CD8-positive, alpha-beta memory T cell (primary cell): ENCODE measurements around the gene IQGAP1. TPM values are rescaled to one million over a fixed set of nuclear protein-coding genes. Genes with fewer than 3 reads are reported as not detected.
A peak's percentile ranks its signal among the peaks of the same experiment; 100 is the strongest.

Experiments
- CTCF ChIA-PET: fragments of 350-600 bp; sonication (Branson Sonifier 250); formaldehyde crosslinking; loops from one replicate; lab custom pipeline; 2021; ENCODE audit warnings: antibody characterized with exemption; lab: Charles Lee
- POLR2A ChIA-PET: fragments of 350-600 bp; sonication (Branson Sonifier 250); formaldehyde crosslinking; loops from one replicate; lab custom pipeline; 2021; ENCODE audit warnings: antibody characterized with exemption; lab: Charles Lee
- DNase-seq, 5 donors: peaks; one replicate each; pipeline versions ENCODE4 v3.0.0 to v3.0.0-alpha.2; 2020 to 2022; ENCODE audit warnings: mixed read lengths in 1 of 5
- H3K27ac ChIP-seq: one replicate; pipeline ENCODE4 v1.7.0; 2013; ENCODE audit warnings: low read depth, mild to moderate bottlenecking, low read length, moderate library complexity
- H3K27me3 ChIP-seq: 2 replicates; pipeline ENCODE4 v1.7.0; 2013; ENCODE audit warnings: low read length, mild to moderate bottlenecking; ENCODE audit not compliant: insufficient read depth, poor library complexity, severe bottlenecking
- H3K36me3 ChIP-seq: 2 replicates; pipeline ENCODE4 v1.7.0; 2013; ENCODE audit warnings: mild to moderate bottlenecking, low read length, moderate library complexity; ENCODE audit not compliant: insufficient read depth
- H3K4me1 ChIP-seq: 2 replicates; pipeline ENCODE4 v1.7.0; 2013; ENCODE audit warnings: mild to moderate bottlenecking, low read length, moderate library complexity; ENCODE audit not compliant: insufficient read depth
- H3K4me3 ChIP-seq: 2 replicates; pipeline ENCODE4 v1.7.0; 2013; ENCODE audit warnings: mild to moderate bottlenecking, low read length
- H3K9me3 ChIP-seq: 2 replicates; pipeline ENCODE4 v1.7.0; 2013; ENCODE audit warnings: mild to moderate bottlenecking, low read length
- H3K27ac Mint-ChIP-seq, 8 donors: one replicate each; pipeline ENCODE4 v1.8.0; 2020 to 2021; ENCODE audit warnings: mixed read lengths in 8 of 8, mild to moderate bottlenecking in 6 of 8, inconsistent platforms in 3 of 8, moderate library complexity in 3 of 8
- H3K27me3 Mint-ChIP-seq, 2 donors: one replicate each; pipeline ENCODE4 v1.8.0; 2020 to 2021; ENCODE audit warnings: mixed read lengths in 2 of 2, mild to moderate bottlenecking in 1 of 2, moderate library complexity in 1 of 2
- H3K36me3 Mint-ChIP-seq, 3 donors: one replicate each; pipeline ENCODE4 v1.8.0; 2020 to 2021; ENCODE audit warnings: mixed read lengths in 3 of 3, inconsistent platforms in 1 of 3, mild to moderate bottlenecking in 1 of 3
- H3K4me1 Mint-ChIP-seq, 3 donors: one replicate each; pipeline ENCODE4 v1.8.0; 2020 to 2021; ENCODE audit warnings: mixed read lengths in 3 of 3, inconsistent platforms in 1 of 3, mild to moderate bottlenecking in 1 of 3
- H3K4me3 Mint-ChIP-seq, 7 donors: one replicate each; pipeline ENCODE4 v1.8.0; 2020 to 2021; ENCODE audit warnings: mixed read lengths in 7 of 7, mild to moderate bottlenecking in 6 of 7, moderate library complexity in 4 of 7, inconsistent platforms in 2 of 7
- H3K9me3 Mint-ChIP-seq, 5 donors: one replicate each; pipeline ENCODE4 v1.8.0; 2020 to 2022; ENCODE audit warnings: mixed read lengths in 5 of 5, mild to moderate bottlenecking in 3 of 5, moderate library complexity in 2 of 5, inconsistent platforms in 1 of 5
- polyA plus RNA-seq: library from polyadenylated mRNA; unstranded; fragments of 300-500 nt; fragmentation: Illumina TruSeq; gene quantifications from one replicate; pipeline ENCODE4 v1.2.3, GENCODE V29; 2021
- total RNA-seq, 2 experiments: library from RNA; stranded (reverse); gene quantifications; one replicate each; pipeline ENCODE4 v1.2.3, GENCODE V29; 2021

The IQGAP1 gene
- total and polyA plus RNA-seq, 3 experiments from 2014 or later, result 151 to 176 (median 173) TPM

- Mint-ChIP-seq H3K9me3 (no peaks in the 10 kb centered on the region), H3K4me3 (peak overlapping the region in 3 of 7 donors; percentile 4 to 35 (median 7)), H3K4me1 (peaks cover 75 to 90% (median 90%) of the 10 kb centered on the region in 3 donors), H3K27ac (peak overlapping the region in 5 of 8 donors; percentile 19 to 79 (median 76)), H3K27me3 (no peaks in the 10 kb centered on the region), H3K36me3 (peaks cover 0 to 8% (median 6%) of the 10 kb centered on the region in 3 donors)
- Histone ChIP-seq H3K9me3 (no peaks in the 10 kb centered on the region), H3K27ac (no peak overlapping the region), H3K27me3 (no peaks in the 10 kb centered on the region), H3K4me3 (no peak overlapping the region), H3K4me1 (peaks cover 67% of the 10 kb centered on the region), H3K36me3 (no peaks in the 10 kb centered on the region)
- CTCF ChIA-PET, result interaction anchor here (1.8 kb wide), 1 partner anchor 12 kb away, joined by 6 read pairs; no protein-coding TSS in a partner anchor
- POLR2A ChIA-PET, result no interaction called here
- no peak for DNase-seq
Measured at GRCh38 chr15:90535254-90535653, 147.2 kb downstream of the IQGAP1 start.

- Mint-ChIP-seq H3K36me3 (peaks cover 0 to 30% (median 8%) of the 10 kb centered on the region in 3 donors), H3K9me3 (no peaks in the 10 kb centered on the region), H3K27ac (peak overlapping the region; percentile 90 to 99 (median 96)), H3K27me3 (no peaks in the 10 kb centered on the region), H3K4me3 (peak overlapping the region; percentile 86 to 94 (median 90)), H3K4me1 (peaks cover 55 to 84% (median 79%) of the 10 kb centered on the region in 3 donors)
- Histone ChIP-seq H3K4me3 (peak overlapping the region; percentile 11), H3K36me3 (no peaks in the 10 kb centered on the region), H3K27me3 (no peaks in the 10 kb centered on the region), H3K9me3 (no peaks in the 10 kb centered on the region), H3K27ac (no peak overlapping the region), H3K4me1 (peaks cover 64% of the 10 kb centered on the region)
- ChIA-PET POLR2A (interaction anchor here (0.5 to 1.8 kb wide), 2 partner anchors 10 to 16 kb away, joined by 3 to 15 read pairs; partner anchors contain the start of gene CRTC3), CTCF (interaction anchor here (0.7 to 1.9 kb wide), 7 partner anchors 9 to 394 kb away, joined by 3 to 8 read pairs (median 4); no protein-coding TSS in a partner anchor)
- peak in 2 of 5 donors; percentile 32 to 66 for DNase-seq
Measured at GRCh38 chr15:90539789-90540188, 151.7 kb downstream of the IQGAP1 start.

- Histone ChIP-seq H3K4me3 (no peak overlapping the region), H3K27ac (no peak overlapping the region), H3K4me1 (peaks cover 58% of the 10 kb centered on the region), H3K9me3 (no peaks in the 10 kb centered on the region), H3K27me3 (no peaks in the 10 kb centered on the region), H3K36me3 (no peaks in the 10 kb centered on the region)
- DNase-seq, result no peak
- Mint-ChIP-seq H3K9me3 (no peaks in the 10 kb centered on the region), H3K27me3 (no peaks in the 10 kb centered on the region), H3K4me3 (peak overlapping the region in 3 of 7 donors; percentile 15 to 23 (median 17)), H3K4me1 (peaks cover 51 to 81% (median 76%) of the 10 kb centered on the region in 3 donors), H3K27ac (peak overlapping the region in 4 of 8 donors; percentile 18 to 98 (median 56)), H3K36me3 (peaks cover 0 to 34% (median 6%) of the 10 kb centered on the region in 3 donors)
- ChIA-PET POLR2A (interaction anchor here (1.8 kb wide), 1 partner anchor 11 kb away, joined by 15 read pairs; the partner anchor contains the start of gene CRTC3), CTCF (interaction anchor here (1.5 kb wide), 2 partner anchors 14 to 58 kb away, joined by 4 read pairs; no protein-coding TSS in a partner anchor)
Measured at GRCh38 chr15:90540768-90541167, 152.7 kb downstream of the IQGAP1 start.

GRCh38 chr15:90545095-90545494 lies 157.1 kb downstream of the IQGAP1 start:
- peaks cover 29 to 68% (median 60%) of the 10 kb centered on the region in 3 donors for H3K4me1 Mint-ChIP-seq
- H3K4me3 Mint-ChIP-seq, result no peak overlapping the region
- no peaks in the 10 kb centered on the region for H3K9me3 Mint-ChIP-seq
- Histone ChIP-seq H3K36me3 (no peaks in the 10 kb centered on the region), H3K9me3 (no peaks in the 10 kb centered on the region), H3K27ac (no peak overlapping the region), H3K27me3 (no peaks in the 10 kb centered on the region), H3K4me3 (no peak overlapping the region), H3K4me1 (peaks cover 49% of the 10 kb centered on the region)
- peaks cover 0 to 53% (median 2%) of the 10 kb centered on the region in 3 donors for H3K36me3 Mint-ChIP-seq
- no peaks in the 10 kb centered on the region for H3K27me3 Mint-ChIP-seq
- ChIA-PET CTCF (no interaction called here), POLR2A (no interaction called here)
- DNase-seq, result no peak
- H3K27ac Mint-ChIP-seq, result peak overlapping the region in 4 of 8 donors; percentile 5 to 57 (median 48)

GRCh38 chr15:90547540-90547939 lies 159.5 kb downstream of the IQGAP1 start:
- peaks cover 30 to 63% (median 55%) of the 10 kb centered on the region in 3 donors for H3K4me1 Mint-ChIP-seq

GRCh38 chr15:90550919-90551318 lies 162.9 kb downstream of the IQGAP1 start:
- no peak overlapping the region for H3K27ac ChIP-seq
- H3K4me3 ChIP-seq, result no peak overlapping the region
- H3K36me3 ChIP-seq, result no peaks in the 10 kb centered on the region

More at GRCh38 chr15:90547540-90547939, 159.5 kb downstream of the IQGAP1 start:
- H3K9me3 Mint-ChIP-seq, result no peaks in the 10 kb centered on the region
- no peak overlapping the region for H3K4me3 ChIP-seq
- H3K4me3 Mint-ChIP-seq, result no peak overlapping the region
- H3K4me1 ChIP-seq, result peaks cover 37% of the 10 kb centered on the region
- peaks cover 0 to 56% (median 10%) of the 10 kb centered on the region in 3 donors for H3K36me3 Mint-ChIP-seq
- H3K27me3 Mint-ChIP-seq, result no peaks in the 10 kb centered on the region
- no peak overlapping the region for H3K27ac ChIP-seq
- POLR2A ChIA-PET, result no interaction called here
- H3K36me3 ChIP-seq, result no peaks in the 10 kb centered on the region
- peak overlapping the region in 4 of 8 donors; percentile 4 to 66 (median 34) for H3K27ac Mint-ChIP-seq
- H3K9me3 ChIP-seq, result no peaks in the 10 kb centered on the region
- DNase-seq, result no peak
- CTCF ChIA-PET, result no interaction called here
- no peaks in the 10 kb centered on the region for H3K27me3 ChIP-seq

More at GRCh38 chr15:90550919-90551318, 162.9 kb downstream of the IQGAP1 start:
- Mint-ChIP-seq H3K27ac (peak overlapping the region in 1 of 8 donors; percentile 26), H3K36me3 (peaks cover 0 to 54% (median 20%) of the 10 kb centered on the region in 3 donors), H3K9me3 (no peaks in the 10 kb centered on the region), H3K4me1 (peaks cover 25 to 56% (median 53%) of the 10 kb centered on the region in 3 donors), H3K27me3 (no peaks in the 10 kb centered on the region), H3K4me3 (no peak overlapping the region)
- no peak for DNase-seq
- POLR2A ChIA-PET, result no interaction called here
- no peaks in the 10 kb centered on the region for H3K27me3 ChIP-seq
- H3K4me1 ChIP-seq, result peaks cover 32% of the 10 kb centered on the region
- CTCF ChIA-PET, result no interaction called here
- H3K9me3 ChIP-seq, result no peaks in the 10 kb centered on the region

Other genes starting within 250 kb of the IQGAP1 start
- gene SEMA4B, start 186.9 kb upstream of the IQGAP1 start, total RNA-seq, result 1 to 10 TPM; 6.9 to 8.8 TPM
- 10.1 TPM for gene SEMA4B, start 186.9 kb upstream of the IQGAP1 start, polyA plus RNA-seq
- 100 to 1,000 TPM; 162 to 166 TPM for gene CIB1, start 154.3 kb upstream of the IQGAP1 start, total RNA-seq
- gene CIB1, start 154.3 kb upstream of the IQGAP1 start, polyA plus RNA-seq, result 251 TPM
- 10 to 100 TPM; 10.3 to 11.6 TPM for gene GDPGP1, start 154.0 kb upstream of the IQGAP1 start, total RNA-seq
- gene GDPGP1, start 154.0 kb upstream of the IQGAP1 start, polyA plus RNA-seq, result 0.85 TPM
- under 1 TPM in 1 of 2 experiments, not detected in 1; 0.80 TPM for gene TTLL13, start 138.7 kb upstream of the IQGAP1 start, total RNA-seq
- gene TTLL13, start 138.7 kb upstream of the IQGAP1 start, polyA plus RNA-seq, result 0.17 TPM
- gene NGRN, start 122.6 kb upstream of the IQGAP1 start, total RNA-seq, result 10 to 100 TPM; 34.1 to 36.0 TPM
- gene NGRN, start 122.6 kb upstream of the IQGAP1 start, polyA plus RNA-seq, result 45.8 TPM
- gene ZNF774, start 36.0 kb upstream of the IQGAP1 start, total RNA-seq, result under 1 TPM; 0.50 to 0.64 TPM
- not detected for gene ZNF774, start 36.0 kb upstream of the IQGAP1 start, polyA plus RNA-seq
- 10 to 100 TPM; 25.5 to 26.7 TPM for gene CRTC3, start 141.7 kb downstream of the IQGAP1 start, total RNA-seq
- 34.2 TPM for gene CRTC3, start 141.7 kb downstream of the IQGAP1 start, polyA plus RNA-seq